Ascending aorta (tissue), 2 donors: ENCODE measurements around the gene PRODH2. TPM values are rescaled to one million over a fixed set of nuclear protein-coding genes. Genes with fewer than 3 reads are reported as not detected.

ENCODE experiments used
- DNase-seq, 2 donors: peaks; one replicate each; pipeline ENCODE4 v3.0.0-alpha.2; 2019; ENCODE audit warnings: low spot score in 2 of 2
- H3K27ac ChIP-seq, 2 donors: fragments of 200-600 bp; sonication (generic); one replicate each; pipeline ENCODE4 v1.5.1; 2016 to 2017; ENCODE audit warnings: mild to moderate bottlenecking in 1 of 2
- H3K27me3 ChIP-seq: fragments of 200-600 bp; sonication (generic); one replicate; pipeline ENCODE4 v1.5.1; 2017
- H3K36me3 ChIP-seq, 2 donors: fragments of 200-600 bp; sonication (generic); one replicate each; pipeline ENCODE4 v1.5.1; 2016
- H3K4me1 ChIP-seq, 2 donors: fragments of 200-600 bp; sonication (generic); one replicate each; pipeline ENCODE4 v1.5.1; 2016 to 2017; ENCODE audit warnings: mild to moderate bottlenecking in 1 of 2
- H3K4me3 ChIP-seq, 2 donors: fragments of 200-600 bp; sonication (generic); one replicate each; pipeline ENCODE4 v1.5.1; 2016 to 2017; ENCODE audit warnings: mild to moderate bottlenecking in 1 of 2
- H3K9me3 ChIP-seq, 2 donors: fragments of 200-600 bp; sonication (generic); one replicate each; pipeline ENCODE4 v1.5.1; 2016
- CTCF ChIP-seq, 3 experiments: fragments of 200-600 bp in 2 of 3; fragments of 450-650 bp in 1 of 3; sonication (generic) in 2 of 3; IDR thresholded peaks; one replicate each; pipeline ENCODE4 v1.5.1; 2016 to 2019; ENCODE audit warnings: antibody characterized with exemption in 3 of 3, mild to moderate bottlenecking in 1 of 3, moderate library complexity in 1 of 3
- intact Hi-C: fragments of 100-400 bp; cut with DNase I; formaldehyde crosslinking; loops from one replicate; pipeline ENCODE4 v1.15.1; 2023
- total RNA-seq: library from RNA; depleted of rRNA; stranded (reverse); fragments of >200 nt; gene quantifications from one replicate; pipeline ENCODE4 v1.1.0, GENCODE V29; 2016

PRODH2 gene
- total RNA-seq, 1 donor from 2014 or later: not detected

- Histone ChIP-seq H3K36me3 (no peaks in the 10 kb centered on the region), H3K27ac (no peak overlapping the region), H3K4me1 (no peaks in the 10 kb centered on the region), H3K9me3 (no peaks in the 10 kb centered on the region), H3K4me3 (no peak overlapping the region), H3K27me3 (no peaks in the 10 kb centered on the region)
- no peak for DNase-seq
- intact Hi-C loops: no loop called here
- no peak for TF ChIP-seq CTCF (IDR thresholded peaks at IDR 0.05)
Measured at GRCh38 chr19:35807633-35808032, 5.0 kb downstream of the PRODH2 start.

- no peaks in the 10 kb centered on the region for H3K4me1 ChIP-seq
- intact Hi-C loops: no loop called here
- H3K36me3 ChIP-seq: no peaks in the 10 kb centered on the region
- no peak for TF ChIP-seq CTCF (IDR thresholded peaks at IDR 0.05)
- H3K4me3 ChIP-seq: no peak overlapping the region
- DNase-seq: no peak
- H3K9me3 ChIP-seq: no peaks in the 10 kb centered on the region
- H3K27ac ChIP-seq: no peak overlapping the region
- H3K27me3 ChIP-seq: no peaks in the 10 kb centered on the region
Measured at GRCh38 chr19:35806597-35806996, 6.0 kb downstream of the PRODH2 start.

- H3K4me1 ChIP-seq: no peaks in the 10 kb centered on the region
- H3K9me3 ChIP-seq: no peaks in the 10 kb centered on the region
- H3K27ac ChIP-seq: no peak overlapping the region
- intact Hi-C loops: no loop called here
- no peaks in the 10 kb centered on the region for H3K36me3 ChIP-seq
- TF ChIP-seq CTCF (IDR thresholded peaks at IDR 0.05): no peak
- no peak for DNase-seq
- no peaks in the 10 kb centered on the region for H3K27me3 ChIP-seq
- H3K4me3 ChIP-seq: no peak overlapping the region
Measured at GRCh38 chr19:35805526-35806102, 7.0 kb downstream of the PRODH2 start.

- intact Hi-C loops: no loop called here
- no peak overlapping the region for H3K4me3 ChIP-seq
- no peaks in the 10 kb centered on the region for H3K27me3 ChIP-seq
- no peaks in the 10 kb centered on the region for H3K4me1 ChIP-seq
- no peaks in the 10 kb centered on the region for H3K9me3 ChIP-seq
- no peaks in the 10 kb centered on the region for H3K36me3 ChIP-seq
- DNase-seq: no peak
- no peak overlapping the region for H3K27ac ChIP-seq
- TF ChIP-seq CTCF (IDR thresholded peaks at IDR 0.05): no peak
Measured at GRCh38 chr19:35801828-35802227, 10.8 kb downstream of the PRODH2 start.

- no peaks in the 10 kb centered on the region for H3K36me3 ChIP-seq
- intact Hi-C loops: no loop called here
- no peak for DNase-seq
- no peak for TF ChIP-seq CTCF (IDR thresholded peaks at IDR 0.05)
- no peak overlapping the region for H3K4me3 ChIP-seq
- no peaks in the 10 kb centered on the region for H3K4me1 ChIP-seq
- H3K27me3 ChIP-seq: no peaks in the 10 kb centered on the region
- no peaks in the 10 kb centered on the region for H3K9me3 ChIP-seq
- no peak overlapping the region for H3K27ac ChIP-seq
Measured at GRCh38 chr19:35797663-35798062, 15.0 kb downstream of the PRODH2 start.
